GM18508 (cell line): ENCODE results near the gene LSM12.
"Not testable (repeated sequence)": the region's sequence is repeated elsewhere in the genome, so short reads cannot be mapped to it uniquely, and the experiment has no call there.

Experiments used
- ATAC-seq: cut with Tn5 transposase; IDR thresholded peaks from one replicate; pipeline ENCODE4 v1.9.1; 2021; ENCODE audit warnings: moderate number of reproducible peaks; ENCODE audit not compliant: insufficient read depth, unreplicated experiment

LSM12 gene

DNA sequence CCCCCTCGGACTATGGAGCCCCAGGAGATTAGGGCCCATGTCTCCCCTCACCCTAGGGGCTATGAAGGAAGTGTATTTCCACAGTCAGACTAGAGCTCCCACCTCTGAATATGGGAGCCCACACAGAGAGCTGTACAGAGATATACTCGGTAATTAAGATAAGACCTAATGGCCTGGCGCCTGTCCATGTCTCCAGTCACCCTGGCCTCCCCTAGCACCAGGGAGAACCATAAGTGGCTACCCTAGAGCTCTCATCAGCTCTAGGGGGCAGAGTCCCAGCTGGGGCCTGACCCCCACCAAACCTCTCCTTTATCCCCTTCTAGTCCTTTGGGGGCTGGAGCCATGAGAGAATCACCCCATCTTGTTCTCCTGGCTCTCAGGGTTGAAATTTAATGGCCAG lies 54.1 kb downstream of the LSM12 start:
- ATAC-seq, result no peak

- ATAC-seq, result no peak
Measured at GRCh38 chr17:44011876-44012275, 54.6 kb downstream of the LSM12 start.

- ATAC-seq, result no peak
Measured at GRCh38 chr17:44010966-44011647, 55.4 kb downstream of the LSM12 start.

DNA sequence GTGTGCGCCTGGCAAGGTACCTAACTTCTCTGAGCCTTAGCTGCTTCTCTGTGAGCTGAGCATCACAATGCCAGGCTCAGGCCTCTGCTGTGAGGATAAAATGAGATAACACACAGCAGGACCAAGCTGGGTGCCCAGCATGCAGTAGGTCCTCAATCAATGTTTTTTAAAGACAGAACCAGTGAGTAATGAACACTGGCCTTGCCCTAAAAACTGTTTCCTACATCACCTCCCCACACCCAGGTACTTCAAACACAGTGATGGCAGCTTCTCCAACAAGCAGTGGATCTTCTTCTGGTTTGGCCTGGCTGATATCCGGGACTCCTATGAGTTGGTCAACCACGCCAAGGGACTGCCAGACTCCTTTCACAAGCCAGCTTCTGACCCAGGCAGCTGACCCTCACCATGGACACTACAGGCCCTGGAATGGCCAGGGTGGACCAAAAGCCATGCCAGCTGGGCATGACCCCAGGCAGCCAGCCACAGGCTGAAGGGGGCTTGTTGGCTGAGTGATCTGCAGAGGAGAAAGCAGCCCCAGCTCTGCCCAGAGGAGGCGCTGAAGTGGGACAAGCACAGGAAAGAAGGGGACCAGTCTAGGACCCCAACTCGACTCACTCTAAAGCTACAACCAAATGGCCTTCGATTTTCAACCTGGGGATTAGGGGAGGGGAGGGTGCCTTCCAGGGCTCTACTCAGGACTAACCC lies 58.1 kb downstream of the LSM12 start:
- no peak for ATAC-seq

DNA sequence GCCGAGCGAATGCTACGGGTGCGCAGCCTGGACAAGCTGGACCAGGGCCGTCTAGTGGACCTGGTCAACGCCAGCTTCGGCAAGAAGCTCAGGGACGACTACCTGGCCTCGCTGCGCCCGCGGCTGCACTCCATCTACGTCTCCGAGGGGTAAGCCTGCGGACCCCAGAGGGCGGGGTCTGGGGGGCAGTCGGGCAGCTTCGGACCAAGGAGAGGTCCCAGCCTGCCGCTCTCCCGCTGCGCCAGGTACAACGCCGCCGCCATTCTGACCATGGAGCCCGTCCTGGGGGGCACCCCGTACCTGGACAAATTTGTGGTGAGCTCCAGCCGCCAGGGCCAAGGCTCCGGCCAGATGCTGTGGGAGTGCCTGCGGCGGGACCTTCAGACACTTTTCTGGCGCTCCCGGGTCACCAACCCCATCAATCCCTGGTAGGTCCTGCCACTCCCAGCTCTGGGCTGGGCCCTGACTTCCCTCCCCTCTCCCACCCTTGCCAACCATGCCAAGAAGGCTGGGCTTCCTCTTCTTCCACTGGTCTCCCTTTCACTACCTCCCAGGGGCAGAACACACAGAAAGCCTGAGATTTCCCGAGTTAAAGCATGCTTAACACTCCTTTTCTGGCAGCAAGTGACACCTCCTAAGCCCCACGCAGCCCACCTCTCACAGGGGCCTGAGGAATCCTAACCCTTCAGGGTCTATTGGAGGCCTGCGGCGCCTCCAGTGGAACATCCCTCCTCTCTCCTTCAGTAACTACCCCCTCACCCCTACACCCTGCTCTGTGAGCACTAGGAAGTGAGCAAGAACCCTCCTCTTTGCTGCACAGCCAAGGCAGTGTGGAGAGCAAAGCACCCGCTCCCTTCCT lies 58.9 kb downstream of the LSM12 start:
- ATAC-seq, result no peak

GRCh38 chr17:44006598-44007345 lies 59.7 kb downstream of the LSM12 start:
- no peak for ATAC-seq

- ATAC-seq, result no peak
Measured at GRCh38 chr17:44006272-44006597, 60.2 kb downstream of the LSM12 start.

DNA sequence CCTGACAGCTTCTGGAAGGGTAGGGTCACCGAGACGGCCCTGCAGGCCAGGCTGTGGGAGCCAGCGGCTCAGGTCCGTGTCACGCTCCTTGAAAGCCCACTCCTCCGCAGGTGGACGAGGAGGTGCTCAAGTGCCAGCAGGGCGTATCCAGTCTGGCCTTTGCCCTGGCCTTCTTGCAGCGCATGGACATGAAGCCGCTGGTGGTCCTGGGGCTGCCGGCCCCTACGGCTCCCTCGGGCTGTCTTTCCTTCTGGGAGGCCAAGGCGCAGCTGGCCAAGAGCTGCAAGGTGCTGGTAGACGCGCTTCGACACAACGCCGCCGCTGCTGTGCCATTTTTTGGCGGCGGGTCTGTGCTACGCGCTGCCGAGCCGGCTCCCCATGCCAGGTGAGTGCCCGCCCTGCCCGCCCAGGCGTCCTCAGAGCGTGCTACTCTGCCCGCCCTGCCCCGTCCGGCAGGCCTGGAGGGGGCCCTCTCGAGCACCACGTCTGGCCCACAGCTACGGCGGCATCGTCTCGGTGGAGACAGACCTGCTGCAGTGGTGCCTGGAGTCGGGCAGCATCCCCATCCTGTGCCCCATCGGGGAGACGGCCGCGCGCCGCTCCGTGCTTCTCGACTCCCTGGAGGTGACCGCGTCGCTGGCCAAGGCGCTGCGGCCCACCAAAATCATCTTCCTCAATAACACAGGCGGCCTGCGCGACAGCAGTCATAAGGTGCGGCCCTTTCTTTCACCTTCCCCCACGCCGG lies 60.8 kb downstream of the LSM12 start:
- ATAC-seq, result no peak

- ATAC-seq, result no peak
Measured at GRCh38 chr17:44004761-44005526, 61.5 kb downstream of the LSM12 start.

- ATAC-seq, result no peak
Measured at GRCh38 chr17:44004077-44004760, 62.3 kb downstream of the LSM12 start, which contains the start of gene NAGS. Gene NAGS, plus strand, starts transcription at chr17:44004622. Its CDS starts 42 bp downstream, at chr17:44004664.

- no peak for ATAC-seq
Measured at GRCh38 chr17:44002141-44002848, 64.2 kb downstream of the LSM12 start.

DNA sequence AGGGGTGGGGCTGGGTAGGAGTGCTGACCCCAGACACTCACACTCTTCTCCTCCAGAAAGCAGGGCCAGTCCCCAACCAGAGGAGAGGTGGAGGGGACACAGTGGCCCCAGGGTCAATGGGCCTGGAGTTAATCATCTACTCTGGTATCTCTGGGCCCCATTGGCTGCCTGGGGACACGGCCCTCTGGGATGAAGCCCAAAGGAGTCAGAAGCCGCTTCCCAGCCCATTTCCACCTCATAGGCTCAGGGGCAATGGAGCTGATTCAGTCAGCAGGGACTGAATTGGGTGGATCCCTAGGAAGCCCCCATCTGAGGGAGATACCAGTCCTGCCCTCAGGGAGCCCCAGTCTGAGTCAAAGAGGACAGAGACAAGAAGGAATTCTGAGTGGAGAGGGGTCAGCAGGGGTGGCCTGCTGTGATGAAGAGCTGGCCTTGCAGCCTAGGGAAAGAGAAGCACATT lies 65.0 kb downstream of the LSM12 start:
- no peak for ATAC-seq

DNA sequence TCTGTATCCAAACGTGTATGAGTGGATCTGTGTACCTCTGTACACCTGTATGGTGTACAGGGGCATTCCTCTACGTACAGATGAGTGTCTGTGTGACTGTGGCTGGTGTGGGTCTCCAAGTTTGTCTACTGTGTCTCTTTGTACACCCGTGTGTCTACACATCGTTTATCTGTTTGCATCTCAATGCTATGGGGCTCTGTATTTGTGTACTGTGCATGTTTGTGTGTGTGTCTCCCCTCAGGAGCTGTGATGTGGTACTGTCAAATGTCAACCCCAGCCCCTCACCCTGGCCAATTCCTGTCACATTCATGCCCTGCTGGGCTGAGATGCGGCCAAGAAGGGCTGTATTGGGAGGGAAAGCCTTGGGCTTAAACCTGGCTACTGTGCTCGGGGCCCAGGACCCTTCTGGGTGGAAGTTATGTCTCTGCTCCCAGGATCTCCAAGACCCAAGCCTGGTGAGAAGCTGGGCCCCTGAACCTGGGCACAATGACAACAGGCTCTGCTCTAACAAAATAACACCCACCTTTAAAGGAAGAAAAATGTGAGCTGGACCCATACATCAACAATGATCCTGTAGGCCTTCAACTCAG lies 65.5 kb downstream of the LSM12 start:
- no peak for ATAC-seq

- no peak for ATAC-seq
Measured at GRCh38 chr17:44000141-44000860, 66.2 kb downstream of the LSM12 start.

GRCh38 chr17:43999024-43999423 lies 67.4 kb downstream of the LSM12 start:
- no peak for ATAC-seq

- no peak for ATAC-seq
Measured at GRCh38 chr17:43998552-43998951, 67.9 kb downstream of the LSM12 start.

DNA sequence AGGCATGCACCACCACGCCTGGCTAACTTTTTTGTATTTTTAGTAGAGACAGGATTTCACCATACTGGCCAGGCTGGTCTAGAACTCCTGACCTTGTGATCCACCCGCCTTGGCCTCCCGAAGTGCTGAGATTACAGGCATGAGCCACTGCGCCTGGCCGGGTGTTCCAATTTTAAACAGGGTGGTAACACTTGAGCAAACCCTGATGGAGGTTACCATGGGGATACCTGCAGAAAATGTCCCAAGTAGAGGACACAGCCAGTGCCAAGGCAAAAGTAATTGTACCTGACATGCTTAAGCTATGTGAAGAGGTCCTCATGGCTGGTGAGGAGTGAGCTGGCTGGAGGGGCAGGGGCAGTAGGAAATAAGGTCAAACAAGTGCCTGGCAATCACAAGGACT lies 69.3 kb downstream of the LSM12 start:
- ATAC-seq, result not testable (repeated sequence)
